GM21786 (cell line): ENCODE data around the gene VDR.

Experiments used
- ATAC-seq: cut with Tn5 transposase; IDR thresholded peaks from one replicate; pipeline ENCODE4 v1.9.1; 2021; ENCODE audit not compliant: unreplicated experiment

VDR gene

GRCh38 chr12:47931187-47931586 is 26.4 kb upstream of the VDR start:
- ATAC-seq: no peak

DNA sequence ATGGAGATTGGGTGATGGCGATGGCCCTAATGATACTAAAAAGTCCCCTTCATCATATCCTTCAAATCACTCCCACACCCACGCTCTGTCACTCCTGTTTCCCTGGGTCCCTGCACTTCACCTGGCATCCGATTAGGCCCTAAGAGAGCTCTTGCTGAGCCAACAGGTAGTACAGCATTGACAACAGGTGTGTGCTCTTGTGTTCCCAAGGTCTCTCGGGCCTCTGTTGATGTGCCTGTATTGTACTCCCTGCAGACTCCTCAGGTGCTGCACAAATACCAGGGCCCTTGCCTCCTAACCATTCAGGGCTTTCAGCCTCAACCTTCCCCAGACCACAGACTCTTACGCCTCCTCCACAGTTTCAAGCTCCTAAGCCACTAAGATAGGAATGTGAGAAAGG is 25.8 kb upstream of the VDR start:
- ATAC-seq: no peak

GRCh38 chr12:47927346-47927745 is 22.6 kb upstream of the VDR start:
- ATAC-seq: no peak

DNA sequence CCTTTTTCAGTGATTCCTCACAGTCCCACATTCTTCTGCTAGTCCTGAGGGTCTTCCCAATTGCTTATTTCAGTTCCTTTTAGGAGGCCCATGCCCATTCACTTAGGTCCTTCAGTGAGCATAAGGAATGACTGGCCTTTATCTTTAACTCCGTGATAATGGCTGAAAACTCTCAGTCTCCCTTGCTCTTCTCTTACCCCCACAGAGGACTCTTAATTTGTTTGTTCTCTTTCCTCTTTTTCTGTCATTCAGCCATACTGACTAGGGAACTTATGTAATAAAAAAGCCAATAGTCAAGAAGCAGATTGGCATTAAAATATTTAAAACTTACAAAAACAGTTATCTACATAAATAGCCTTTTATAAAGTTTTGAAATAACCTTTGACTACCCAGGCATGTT is 17.1 kb upstream of the VDR start:
- ATAC-seq: no peak

- ATAC-seq: no peak
Observed at GRCh38 chr12:47920913-47921312, 16.1 kb upstream of the VDR start.

GRCh38 chr12:47913081-47913480 is 8.3 kb upstream of the VDR start:
- no peak for ATAC-seq

DNA sequence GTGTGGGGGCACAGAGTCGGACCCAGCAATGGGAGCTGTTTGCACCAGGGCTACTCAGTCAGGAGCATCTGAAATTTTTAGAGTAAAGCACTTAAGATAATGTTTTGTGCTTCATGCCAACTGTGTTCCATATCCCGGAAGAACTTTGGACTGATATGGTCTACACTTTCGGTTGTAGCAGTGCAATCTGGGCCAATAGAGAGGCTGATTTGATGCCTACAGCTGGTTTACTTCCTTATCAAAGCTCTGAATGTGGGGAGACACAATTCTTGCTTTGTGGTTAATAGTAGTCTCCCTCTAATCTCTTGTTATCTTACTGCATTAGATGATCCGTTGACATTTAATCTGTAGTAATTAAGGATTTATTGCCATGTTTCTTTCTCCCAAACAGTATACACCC is 7.8 kb upstream of the VDR start:
- no peak for ATAC-seq

DNA sequence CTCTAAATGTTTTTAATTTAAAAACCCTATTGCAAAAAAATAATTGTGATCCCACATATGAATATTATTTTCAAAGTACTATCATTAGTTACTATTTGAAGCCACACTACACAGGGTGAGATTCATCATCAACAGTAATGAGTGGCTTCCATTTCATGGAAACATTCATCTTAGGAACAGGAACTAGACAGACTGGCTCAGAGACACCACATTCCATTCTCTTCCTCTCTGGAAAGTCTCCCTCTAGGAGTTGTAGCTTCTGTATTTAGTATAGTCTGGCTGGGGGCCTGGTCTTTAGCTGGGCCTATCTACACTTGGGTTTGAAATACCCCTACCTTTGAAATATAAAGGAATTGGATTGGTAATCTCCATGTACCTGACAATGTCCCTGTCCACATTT is 6.2 kb upstream of the VDR start:
- no peak for ATAC-seq

- ATAC-seq: no peak
Observed at GRCh38 chr12:47910486-47910885, 5.7 kb upstream of the VDR start.

DNA sequence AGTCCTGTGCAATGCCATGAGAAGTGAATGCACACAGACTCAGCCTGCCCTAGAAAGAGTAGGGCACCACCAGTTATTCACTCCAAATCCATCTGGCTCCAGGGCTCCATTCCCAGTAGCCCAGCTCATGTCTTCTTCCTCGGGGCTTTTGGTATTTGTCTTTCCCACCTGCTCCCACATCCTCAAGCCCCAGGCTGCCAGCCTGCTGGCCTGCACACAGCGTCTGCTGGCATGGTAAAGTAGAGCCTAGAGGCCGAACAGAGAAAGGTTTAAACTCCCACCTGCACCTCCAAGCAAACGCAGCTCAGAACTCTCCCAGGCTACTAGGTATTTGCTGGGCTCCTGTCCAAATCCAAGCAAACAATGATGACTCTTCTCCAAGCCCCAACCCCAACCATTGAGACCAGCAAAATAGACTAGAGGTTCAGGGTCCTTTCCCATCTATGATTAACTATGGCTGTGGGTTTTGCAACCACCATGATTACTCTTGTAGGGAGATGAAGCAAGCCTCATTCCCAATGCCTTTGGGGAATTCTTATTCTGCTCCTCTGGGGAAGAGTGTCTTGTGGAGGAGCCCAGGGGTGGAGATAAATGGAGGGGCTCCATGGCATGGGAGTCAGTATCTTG is 5.2 kb upstream of the VDR start:
- no peak for ATAC-seq

- no peak for ATAC-seq
Observed at GRCh38 chr12:47908738-47909137, 3.9 kb upstream of the VDR start.

GRCh38 chr12:47907851-47908454 is 3.2 kb upstream of the VDR start:
- no peak for ATAC-seq

- ATAC-seq: no peak
Observed at GRCh38 chr12:47903927-47904712, 674 bp downstream of the VDR start.

DNA sequence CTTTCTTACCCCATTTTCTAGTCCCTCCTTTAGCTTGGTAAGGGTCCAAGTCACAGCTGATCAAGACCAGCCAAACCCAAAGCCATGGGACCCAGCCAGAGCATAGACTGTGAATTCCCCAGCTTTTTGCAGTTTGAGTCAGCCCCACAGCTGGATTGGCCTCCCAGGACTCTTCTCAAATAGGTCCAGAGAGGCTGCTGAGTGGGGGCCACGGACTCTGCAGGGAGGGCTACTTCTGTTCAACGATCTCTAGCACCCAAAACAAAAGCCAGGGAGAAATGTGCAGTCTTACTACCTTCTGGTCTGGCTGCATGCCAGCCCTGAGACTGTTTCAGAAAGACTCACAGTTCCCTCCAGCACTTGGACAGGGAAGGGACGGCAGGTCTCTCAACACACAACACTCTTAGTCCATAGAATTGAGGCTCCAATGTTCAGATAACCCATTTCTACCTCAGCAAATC is 1.6 kb downstream of the VDR start:
- no peak for ATAC-seq

DNA sequence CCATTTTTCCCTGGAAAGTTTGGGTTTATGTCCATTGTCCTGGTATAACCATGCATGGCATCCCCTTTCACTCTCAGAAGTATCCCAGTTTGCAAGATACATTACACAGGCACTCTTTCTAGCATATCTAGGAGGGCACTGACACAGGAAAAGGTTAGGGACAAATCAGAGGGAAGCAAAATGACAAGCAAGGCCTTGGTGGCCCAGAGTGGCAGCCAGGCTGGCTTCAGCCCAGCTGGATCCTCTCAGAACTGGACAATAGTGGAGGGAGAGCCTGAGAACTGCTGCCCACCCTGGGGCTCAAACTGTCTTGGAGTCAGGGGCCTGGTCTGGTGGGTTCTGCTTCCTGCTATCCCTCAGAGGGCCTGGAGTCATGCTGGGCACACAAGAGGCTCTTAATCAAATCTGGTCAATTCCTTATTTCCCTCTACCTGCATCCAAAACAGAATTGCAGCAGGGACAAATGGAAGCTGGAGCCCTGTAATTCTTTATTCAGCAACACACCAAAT is 2.6 kb downstream of the VDR start:
- no peak for ATAC-seq

GRCh38 chr12:47901718-47902093 is 3.1 kb downstream of the VDR start:
- no peak for ATAC-seq

DNA sequence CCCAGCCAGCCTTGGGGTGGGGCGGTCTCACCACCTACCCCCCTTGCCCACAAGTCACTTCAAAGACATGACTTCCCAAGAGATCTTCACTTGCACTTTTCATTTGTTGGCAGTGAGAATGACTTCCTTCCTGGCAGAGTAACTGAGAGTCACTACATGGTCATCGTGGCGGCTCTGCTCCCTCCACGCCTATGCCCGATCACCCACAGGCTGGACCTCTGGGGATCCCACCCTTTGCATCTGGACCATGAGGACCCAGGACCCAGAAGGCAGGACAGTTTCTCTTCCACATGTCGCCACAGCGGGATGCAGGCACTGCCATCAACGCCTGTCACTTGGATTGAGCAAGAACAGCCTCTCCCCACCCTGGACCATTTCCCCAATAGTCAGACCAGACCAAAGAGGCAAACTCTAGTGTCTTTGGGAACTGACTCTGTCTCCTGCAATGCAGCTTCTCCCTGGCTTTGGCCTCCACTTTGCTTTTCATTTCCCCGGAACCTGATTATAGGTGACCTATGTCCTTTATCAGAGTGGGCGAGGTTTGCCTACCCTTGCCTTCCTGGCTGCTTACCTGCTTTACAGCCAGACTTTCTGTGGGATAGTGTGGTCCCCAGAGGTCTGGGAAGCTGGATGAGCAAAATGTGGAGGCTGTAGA is 3.6 kb downstream of the VDR start:
- ATAC-seq: no peak

DNA sequence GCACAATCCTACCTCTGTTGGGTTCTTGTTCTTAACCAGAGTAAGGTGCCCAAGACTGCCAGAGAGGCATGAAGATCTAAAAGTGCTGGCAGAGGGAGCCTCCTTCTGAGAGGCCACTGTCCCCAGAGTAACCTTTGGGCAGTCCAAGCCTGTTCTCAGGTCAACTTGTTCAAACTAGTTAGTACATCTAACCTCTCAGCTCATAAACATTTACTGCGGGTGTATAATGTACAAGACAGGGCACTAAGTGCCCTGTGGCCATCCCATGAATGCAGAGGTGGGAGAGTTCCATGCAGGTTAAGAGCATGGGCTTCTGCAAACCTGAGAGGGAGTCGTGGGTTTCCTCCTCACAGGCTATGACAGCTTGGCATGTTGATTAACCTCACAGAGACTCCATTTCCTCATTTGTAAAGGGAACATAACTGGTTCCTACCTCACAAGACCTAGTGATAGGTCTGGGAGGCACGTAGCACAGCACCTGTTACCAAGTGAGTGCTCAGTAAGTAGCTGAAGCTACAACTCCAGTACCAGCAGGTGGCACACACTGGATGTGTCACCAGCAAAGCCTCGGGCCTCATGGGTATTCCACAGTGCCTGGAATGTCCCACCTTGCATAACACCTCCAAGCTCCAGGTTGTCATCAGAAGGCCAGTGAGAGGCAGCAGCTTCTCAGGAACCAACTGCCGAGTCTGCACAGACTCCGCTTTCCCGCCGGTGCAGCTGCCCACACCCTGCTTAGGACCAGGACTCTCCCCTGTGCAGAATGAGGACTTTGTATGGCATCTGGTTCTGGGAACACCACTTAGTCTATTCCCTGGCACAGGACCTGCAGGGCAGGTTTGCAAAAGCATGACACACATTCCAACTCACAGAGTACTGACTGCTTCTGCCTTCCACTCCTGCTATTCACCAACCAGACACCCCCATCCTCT is 4.4 kb downstream of the VDR start:
- ATAC-seq: no peak

- no peak for ATAC-seq
Observed at GRCh38 chr12:47899466-47899865, 5.3 kb downstream of the VDR start.

- no peak for ATAC-seq
Observed at GRCh38 chr12:47896633-47897032, 8.2 kb downstream of the VDR start.

GRCh38 chr12:47896022-47896421 is 8.8 kb downstream of the VDR start:
- no peak for ATAC-seq
